Neuronal stem cell (in vitro differentiated cells): ENCODE results near the gene ARFGAP2.
A peak's percentile ranks its signal among the peaks of the same experiment; 100 is the strongest.
"Not testable (repeated sequence)": the region's sequence is repeated elsewhere in the genome, so short reads cannot be mapped to it uniquely, and the experiment has no call there.

ENCODE experiments used
- DNase-seq: peaks from one replicate; pipeline ENCODE4 v3.0.0-alpha.2; 2013; ENCODE audit warnings: low spot score
- H2AFZ ChIP-seq: one replicate; pipeline ENCODE4 v1.6.1; 2013; ENCODE audit warnings: mild to moderate bottlenecking, low read length, inconsistent platforms
- H2AK5ac ChIP-seq: 2 replicates; pipeline ENCODE4 v1.6.1; 2013; ENCODE audit warnings: low read depth, mild to moderate bottlenecking, inconsistent platforms, low read length, moderate library complexity, mixed read lengths
- H2BK120ac ChIP-seq: 2 replicates; pipeline ENCODE4 v1.6.1; 2013; ENCODE audit warnings: low read depth, mild to moderate bottlenecking, inconsistent platforms, low read length, moderate library complexity, mixed read lengths
- H2BK12ac ChIP-seq: one replicate; pipeline ENCODE4 v1.6.1; 2013; ENCODE audit warnings: low read length, inconsistent platforms
- H2BK15ac ChIP-seq: 2 replicates; pipeline ENCODE4 v1.6.1; 2013; ENCODE audit warnings: mild to moderate bottlenecking, low read length, inconsistent platforms, mixed read lengths
- H2BK5ac ChIP-seq: one replicate; pipeline ENCODE4 v1.6.1; 2013; ENCODE audit warnings: inconsistent platforms, mild to moderate bottlenecking, low read length, moderate library complexity
- H3K14ac ChIP-seq: one replicate; pipeline ENCODE4 v1.6.1; 2013; ENCODE audit warnings: low read length, inconsistent platforms
- H3K18ac ChIP-seq: 2 replicates; pipeline ENCODE4 v1.6.1; 2013; ENCODE audit warnings: low read length, inconsistent platforms
- H3K23ac ChIP-seq: 2 replicates; pipeline ENCODE4 v1.6.1; 2013; ENCODE audit warnings: low read depth, mild to moderate bottlenecking, mixed read lengths, low read length, inconsistent platforms; ENCODE audit not compliant: poor library complexity
- H3K27ac ChIP-seq: replicated peaks from 3 replicates; pipeline ENCODE4 v1.5.1; 2013; ENCODE audit warnings: low read length, inconsistent platforms
- H3K27me3 ChIP-seq, 3 experiments: 2 replicates each; pipeline ENCODE4 v1.6.1; 2013; ENCODE audit warnings: low read length in 3 of 3, mild to moderate bottlenecking in 2 of 3, inconsistent platforms in 1 of 3, low read depth in 1 of 3, mixed read lengths in 1 of 3, moderate library complexity in 1 of 3; ENCODE audit not compliant: control insufficient read depth in 3 of 3, insufficient read depth in 3 of 3
- H3K36me3 ChIP-seq, 2 donors: replicated peaks in 1 of 2; 2 replicates each; pipeline ENCODE4 v1.6.1; 2013; ENCODE audit warnings: low read length in 2 of 2; ENCODE audit not compliant: control insufficient read depth in 2 of 2, insufficient read depth in 2 of 2
- H3K4ac ChIP-seq: 2 replicates; pipeline ENCODE4 v1.6.1; 2013; ENCODE audit warnings: inconsistent platforms, mild to moderate bottlenecking, low read length, moderate library complexity
- H3K4me1 ChIP-seq, 2 donors: 1 replicate in 1 of 2; 2 replicates in 1 of 2; pipeline ENCODE4 v1.6.1; 2013; ENCODE audit warnings: low read length in 2 of 2, low read depth in 1 of 2; ENCODE audit not compliant: control insufficient read depth in 2 of 2, insufficient read depth in 1 of 2
- H3K4me2 ChIP-seq: one replicate; pipeline ENCODE4 v1.6.1; 2013; ENCODE audit warnings: mild to moderate bottlenecking, low read length, inconsistent platforms; ENCODE audit not compliant: insufficient read depth, poor library complexity, severe bottlenecking
- H3K4me3 ChIP-seq, 2 donors: 2 replicates each; pipeline ENCODE4 v1.5.1; 2013; ENCODE audit warnings: low read length in 2 of 2, mild to moderate bottlenecking in 2 of 2, inconsistent platforms in 1 of 2, moderate library complexity in 1 of 2
- H3K79me1 ChIP-seq: one replicate; pipeline ENCODE4 v1.6.1; 2013; ENCODE audit warnings: low read depth, mild to moderate bottlenecking, inconsistent platforms, low read length, moderate library complexity
- H3K9ac ChIP-seq: one replicate; pipeline ENCODE4 v1.6.1; 2013; ENCODE audit warnings: mild to moderate bottlenecking, low read depth, low read length, inconsistent platforms; ENCODE audit not compliant: poor library complexity
- H3K9me3 ChIP-seq, 2 donors: replicated peaks in 1 of 2; 2 replicates each; pipeline versions ENCODE3 to v1.6.1; 2013; ENCODE audit warnings: low read length in 2 of 2, mild to moderate bottlenecking in 2 of 2, inconsistent platforms in 1 of 2, low read depth in 1 of 2, mixed read lengths in 1 of 2, moderate library complexity in 1 of 2; ENCODE audit not compliant: control insufficient read depth in 2 of 2, insufficient read depth in 1 of 2
- H4K8ac ChIP-seq: one replicate; pipeline ENCODE4 v1.6.1; 2013; ENCODE audit warnings: low read depth, mild to moderate bottlenecking, inconsistent platforms, low read length, moderate library complexity
- H4K91ac ChIP-seq: one replicate; pipeline ENCODE4 v1.6.1; 2013; ENCODE audit warnings: low read length, low read depth, mild to moderate bottlenecking, inconsistent platforms; ENCODE audit not compliant: poor library complexity
- WGBS, 2 donors: extraction: QIAGEN DNeasy Blood & Tissue Kit; methylation state at CpG; one replicate each; pipeline ENCODE4 v1.1.7; 2013; ENCODE audit warnings: missing lambda C conversion rate in 2 of 2, mixed read lengths in 1 of 2; ENCODE audit not compliant: insufficient read length in 2 of 2, insufficient replicate concordance in 1 of 2; ENCODE audit errors: extremely low coverage in 2 of 2; 5-methylcytosine and 5-hydroxymethylcytosine counted together

The ARFGAP2 gene

GRCh38 chr11:47212938-47213337 is 36.3 kb upstream of the ARFGAP2 start:
- H2AFZ ChIP-seq = no peak overlapping the region
- WGBS, 2 donors = no CpG with 5 or more reads among the region's 12 CpGs
- H3K9me3 ChIP-seq = no peaks in the 10 kb centered on the region
- H2BK15ac ChIP-seq = peak overlapping the region; percentile 96
- peaks cover 0 to 3% of the 10 kb centered on the region in 2 donors for H3K36me3 ChIP-seq
- no peak overlapping the region for H3K27ac ChIP-seq
- no peak overlapping the region for H4K8ac ChIP-seq
- H2AK5ac ChIP-seq = peak overlapping the region; percentile 81
- no peak overlapping the region for H3K14ac ChIP-seq
- H4K91ac ChIP-seq = no peak overlapping the region
- no peaks in the 10 kb centered on the region for H3K27me3 ChIP-seq
- no peak overlapping the region for H2BK120ac ChIP-seq
- peaks cover 7% of the 10 kb centered on the region for H3K79me1 ChIP-seq
- H3K4me1 ChIP-seq = peaks cover 5 to 10% of the 10 kb centered on the region in 2 donors
- peak overlapping the region; percentile 53 for H2BK5ac ChIP-seq
- peak overlapping the region in 1 of 2 donors; percentile 70 for H3K4me3 ChIP-seq
- H3K23ac ChIP-seq = peak overlapping the region; percentile 55
- no peak for DNase-seq
- H3K9ac ChIP-seq = no peak overlapping the region
- no peak overlapping the region for H3K18ac ChIP-seq
- H2BK12ac ChIP-seq = peak overlapping the region; percentile 59
- H3K4me2 ChIP-seq = no peak overlapping the region
- H3K4ac ChIP-seq = peak overlapping the region; percentile 95

DNA sequence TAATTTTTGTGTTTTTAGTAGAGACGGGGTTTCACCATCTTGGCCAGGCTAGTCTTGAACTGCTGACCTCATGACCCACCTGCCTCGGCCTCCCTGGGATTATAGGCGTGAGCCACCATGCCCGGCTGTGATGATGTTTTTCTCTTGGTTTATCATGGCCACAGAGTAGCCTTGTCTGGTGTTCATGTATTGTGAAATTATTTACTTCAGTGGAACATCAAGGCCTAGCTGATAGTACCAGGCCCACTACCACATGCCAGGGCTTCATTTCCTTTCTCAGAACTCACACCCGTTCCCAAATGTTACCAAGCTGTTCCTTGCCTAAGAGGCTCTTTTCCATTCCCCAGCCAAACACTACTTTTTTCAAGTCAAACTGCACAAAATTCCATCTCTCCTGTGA is 31.9 kb upstream of the ARFGAP2 start:
- H3K9me3 ChIP-seq = no peaks in the 10 kb centered on the region
- H2AFZ ChIP-seq = no peak overlapping the region
- H3K4me3 ChIP-seq = no peak overlapping the region
- H4K8ac ChIP-seq = no peak overlapping the region
- H3K18ac ChIP-seq = no peak overlapping the region
- H3K9ac ChIP-seq = no peak overlapping the region
- no peak overlapping the region for H2BK15ac ChIP-seq
- H2BK5ac ChIP-seq = no peak overlapping the region
- no peak overlapping the region for H3K23ac ChIP-seq
- no peaks in the 10 kb centered on the region for H3K36me3 ChIP-seq
- no peak overlapping the region for H4K91ac ChIP-seq
- no peak overlapping the region for H3K27ac ChIP-seq
- H3K4me2 ChIP-seq = no peak overlapping the region
- H3K27me3 ChIP-seq = peaks cover 0 to 11% (median 0%) of the 10 kb centered on the region in 3 experiments
- H3K14ac ChIP-seq = no peak overlapping the region
- no peak overlapping the region for H3K4ac ChIP-seq
- no CpG with 5 or more reads among the region's 5 CpGs for WGBS, 2 donors
- H2BK120ac ChIP-seq = no peak overlapping the region
- peaks cover 0 to 2% of the 10 kb centered on the region in 2 donors for H3K4me1 ChIP-seq
- no peak for DNase-seq
- no peak overlapping the region for H2AK5ac ChIP-seq
- H2BK12ac ChIP-seq = no peak overlapping the region
- H3K79me1 ChIP-seq = no peaks in the 10 kb centered on the region

- not testable (repeated sequence) for H3K4me2 ChIP-seq, H2BK5ac ChIP-seq, H2BK12ac ChIP-seq, H3K4ac ChIP-seq, H3K4me1 ChIP-seq, H3K14ac ChIP-seq, H3K18ac ChIP-seq, DNase-seq, H3K9me3 ChIP-seq, H4K91ac ChIP-seq, H2AK5ac ChIP-seq, H3K36me3 ChIP-seq, H2BK15ac ChIP-seq, H3K9ac ChIP-seq, H2AFZ ChIP-seq, H3K23ac ChIP-seq, H3K79me1 ChIP-seq, H3K27ac ChIP-seq, H4K8ac ChIP-seq, H3K4me3 ChIP-seq, H2BK120ac ChIP-seq
- peaks cover 0 to 11% (median 0%) of the 10 kb centered on the region in 3 experiments for H3K27me3 ChIP-seq
- WGBS, 2 donors = no CpG with 5 or more reads among the region's 13 CpGs
Observed at GRCh38 chr11:47208008-47208552, 31.4 kb upstream of the ARFGAP2 start.

DNA sequence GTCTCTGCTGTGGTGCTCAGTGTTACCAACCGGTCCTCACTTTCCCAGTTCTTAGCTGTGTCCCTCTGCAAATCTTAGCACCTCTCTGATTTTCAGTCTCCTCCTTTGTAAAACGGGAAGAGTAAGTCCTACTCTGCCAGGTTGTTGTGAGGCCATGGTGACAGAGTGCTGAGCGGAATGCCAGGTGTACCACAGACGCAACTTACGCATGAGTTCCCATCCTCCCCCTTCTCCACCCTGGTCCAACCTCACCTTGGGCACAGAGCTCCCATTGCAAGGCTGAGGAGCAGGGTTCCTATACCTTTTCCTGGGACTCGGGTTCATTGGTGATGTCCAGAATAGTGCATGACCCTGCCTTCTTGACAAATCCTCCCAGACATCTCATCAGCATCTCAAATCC is 30.8 kb upstream of the ARFGAP2 start:
- no CpG with 5 or more reads among the region's 6 CpGs for WGBS, 2 donors
- H3K23ac ChIP-seq = no peak overlapping the region
- H3K4me2 ChIP-seq = no peak overlapping the region
- H3K27me3 ChIP-seq = peaks cover 0 to 16% (median 0%) of the 10 kb centered on the region in 3 experiments
- H4K91ac ChIP-seq = no peak overlapping the region
- no peaks in the 10 kb centered on the region for H3K79me1 ChIP-seq
- no peak overlapping the region for H3K4me3 ChIP-seq
- H3K18ac ChIP-seq = no peak overlapping the region
- no peak overlapping the region for H2BK5ac ChIP-seq
- no peak overlapping the region for H4K8ac ChIP-seq
- no peak overlapping the region for H3K4ac ChIP-seq
- no peak overlapping the region for H2BK15ac ChIP-seq
- no peak overlapping the region for H2BK120ac ChIP-seq
- H3K9me3 ChIP-seq = no peaks in the 10 kb centered on the region
- peak overlapping the region; percentile 63 for H2BK12ac ChIP-seq
- no peaks in the 10 kb centered on the region for H3K36me3 ChIP-seq
- H2AK5ac ChIP-seq = no peak overlapping the region
- no peak overlapping the region for H3K14ac ChIP-seq
- no peak for DNase-seq
- no peaks in the 10 kb centered on the region for H3K4me1 ChIP-seq
- no peak overlapping the region for H2AFZ ChIP-seq
- no peak overlapping the region for H3K9ac ChIP-seq
- H3K27ac ChIP-seq = no peak overlapping the region
